Measurements from ENCODE around the gene ILF3.

ILF3 gene

GRCh38 chr19:10727685-10728201 is 73.6 kb downstream of the ILF3 start:
- DNase-seq = peak in 40 of 58 donors; percentile 8 to 79 (median 30)

- DNase-seq = no peak
These were observed 75.3 kb downstream of the ILF3 start for GRCh38 chr19:10729411-10729810.

- DNase-seq = peak in 24 of 58 donors; percentile 10 to 75 (median 46)
These were observed 76.8 kb downstream of the ILF3 start for GRCh38 chr19:10730932-10731331.

GRCh38 chr19:10735741-10736140 is 81.6 kb downstream of the ILF3 start:
- DNase-seq = no peak

- DNase-seq = no peak
These were observed 82.0 kb downstream of the ILF3 start for GRCh38 chr19:10736189-10736588.

GRCh38 chr19:10736916-10737551 is 82.9 kb downstream of the ILF3 start:
- DNase-seq = no peak

GRCh38 chr19:10737722-10738121 is 83.6 kb downstream of the ILF3 start:
- DNase-seq = no peak

GRCh38 chr19:10740798-10741197 is 86.7 kb downstream of the ILF3 start:
- no peak for DNase-seq
